ENCODE results near the gene LSS. TPM values are rescaled to one million over a fixed set of nuclear protein-coding genes. Genes with fewer than 3 reads are reported as not detected.
"Not testable (repeated sequence)": the region's sequence is repeated elsewhere in the genome, so short reads cannot be mapped to it uniquely, and the experiment has no call there.

LSS gene
- polyA plus RNA-seq, 12 donors, result 27.1 to 52.3 (median 33.1) TPM; not detected in 1

GRCh38 chr21:46207006-46207919 is 21.3 kb downstream of the LSS start:
- DNase-seq, result no peak

- DNase-seq, result no peak
These were observed 22.2 kb downstream of the LSS start for GRCh38 chr21:46206163-46207005.

DNA sequence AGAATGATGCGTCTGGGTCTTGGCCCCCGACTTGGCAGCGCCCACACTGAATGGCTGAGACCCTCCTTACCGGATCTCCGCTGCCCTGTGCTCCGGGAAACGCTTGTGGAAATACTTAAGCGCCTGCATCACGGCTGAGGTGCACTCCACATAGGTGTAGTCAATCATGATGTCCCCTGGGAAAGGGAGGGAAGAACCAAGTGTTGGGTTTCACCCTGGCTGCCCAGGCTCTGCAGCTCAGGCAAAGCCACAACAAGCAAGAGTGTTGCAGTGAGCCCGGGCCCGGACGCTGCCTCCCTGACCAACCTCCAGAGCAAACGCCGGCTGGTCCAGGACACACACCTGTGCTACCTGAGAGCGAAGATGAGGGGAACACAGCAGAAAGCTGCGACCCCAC is 22.8 kb downstream of the LSS start:
- DNase-seq, result no peak

- DNase-seq, result no peak
These were observed 23.4 kb downstream of the LSS start for GRCh38 chr21:46205166-46205565.

DNA sequence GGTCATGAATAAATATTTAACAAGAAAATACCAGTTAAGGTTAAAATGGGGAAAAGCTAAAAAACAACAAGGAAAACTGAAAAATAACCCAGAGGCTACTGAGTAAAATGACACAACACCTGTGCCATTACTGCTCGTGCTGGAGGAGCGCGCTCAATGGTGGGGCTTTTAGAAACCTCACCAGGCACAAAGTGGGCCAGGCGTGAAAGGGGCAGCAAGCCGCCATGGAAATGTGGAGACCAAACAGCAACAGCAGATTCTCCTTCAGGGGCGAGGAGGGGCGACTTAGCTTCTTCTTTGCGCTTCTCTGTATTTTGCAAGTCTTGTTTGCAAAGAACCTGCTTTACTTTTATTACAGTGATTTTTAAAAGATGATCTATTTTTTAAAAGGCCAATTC is 25.4 kb downstream of the LSS start:
- no peak for DNase-seq

GRCh38 chr21:46202592-46203202 is 25.9 kb downstream of the LSS start:
- DNase-seq, result no peak

GRCh38 chr21:46200877-46201803 is 27.4 kb downstream of the LSS start:
- DNase-seq, result not testable (repeated sequence)

GRCh38 chr21:46199436-46200373 is 28.9 kb downstream of the LSS start:
- no peak for DNase-seq

- no peak for DNase-seq
These were observed 31.8 kb downstream of the LSS start for GRCh38 chr21:46196733-46197132.

- no peak for DNase-seq
These were observed 32.9 kb downstream of the LSS start for GRCh38 chr21:46195595-46196195.

DNA sequence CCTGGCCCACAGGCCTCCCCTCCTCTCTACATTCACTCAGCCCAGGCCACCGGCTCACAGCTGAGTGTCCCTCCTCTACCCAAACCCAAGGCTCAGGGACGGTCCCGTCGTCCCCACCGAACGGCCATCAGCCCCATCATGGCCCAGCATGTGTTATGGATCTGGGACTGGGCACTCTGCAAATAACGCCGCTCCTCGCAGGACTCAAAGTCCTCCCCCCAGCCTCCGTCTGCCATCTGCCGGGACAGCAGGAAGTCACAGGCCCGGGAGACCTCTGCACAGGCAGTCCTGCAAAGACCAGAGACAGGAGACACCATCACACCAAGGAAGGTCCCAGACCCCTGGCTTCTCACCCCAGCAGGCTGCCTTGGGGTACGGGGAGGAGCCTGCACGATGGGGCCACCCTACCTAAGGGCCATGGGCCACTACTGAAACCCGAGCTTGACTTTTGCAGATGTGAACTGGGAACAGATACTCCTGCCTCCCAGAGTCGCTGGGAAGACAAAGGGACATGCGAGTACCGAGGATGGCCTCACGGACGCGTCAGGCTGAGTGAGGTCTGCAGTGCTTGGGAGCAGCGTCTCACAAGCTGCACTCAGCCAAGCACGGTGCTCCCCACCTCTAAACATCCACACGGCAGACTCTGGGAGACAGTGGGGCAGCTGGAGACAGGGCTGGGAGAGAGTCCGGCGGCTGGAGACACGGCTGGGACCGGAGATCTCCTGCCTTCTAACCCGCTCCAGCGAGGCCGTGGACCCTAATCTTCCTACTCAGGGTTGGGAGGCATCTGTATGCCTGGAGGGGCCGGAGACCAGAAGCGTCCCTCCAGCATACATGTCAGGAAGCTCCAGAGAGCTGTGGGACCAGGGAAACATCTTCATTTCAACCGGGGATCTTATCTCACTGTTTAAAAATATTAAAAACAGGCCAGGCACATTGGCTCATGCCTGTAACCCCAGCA is 33.9 kb downstream of the LSS start:
- DNase-seq, result no peak

- DNase-seq, result no peak
These were observed 34.7 kb downstream of the LSS start for GRCh38 chr21:46193829-46194373.

GRCh38 chr21:46191686-46192575 is 36.6 kb downstream of the LSS start:
- no peak for DNase-seq

DNA sequence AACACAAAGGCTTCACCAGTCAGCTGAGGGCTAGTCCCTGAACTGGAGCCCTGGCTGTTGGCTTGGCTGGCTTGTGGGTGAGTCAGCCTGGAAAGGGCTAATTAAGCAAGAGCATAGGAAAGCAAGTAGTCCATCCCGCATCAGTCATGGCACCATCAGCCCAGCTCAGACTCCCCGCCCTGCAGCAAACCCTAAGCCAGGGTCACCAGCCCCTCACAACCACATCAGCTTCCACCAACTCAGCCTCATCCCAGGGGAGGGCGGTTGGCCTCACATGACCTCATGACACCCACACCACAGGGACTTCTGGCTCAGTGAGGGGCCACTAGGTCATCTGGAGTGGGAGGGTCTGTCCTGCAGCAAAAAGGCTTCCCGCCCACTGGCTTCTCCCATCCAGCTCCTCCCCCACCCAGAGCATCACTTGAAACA is 37.3 kb downstream of the LSS start:
- DNase-seq, result no peak

DNA sequence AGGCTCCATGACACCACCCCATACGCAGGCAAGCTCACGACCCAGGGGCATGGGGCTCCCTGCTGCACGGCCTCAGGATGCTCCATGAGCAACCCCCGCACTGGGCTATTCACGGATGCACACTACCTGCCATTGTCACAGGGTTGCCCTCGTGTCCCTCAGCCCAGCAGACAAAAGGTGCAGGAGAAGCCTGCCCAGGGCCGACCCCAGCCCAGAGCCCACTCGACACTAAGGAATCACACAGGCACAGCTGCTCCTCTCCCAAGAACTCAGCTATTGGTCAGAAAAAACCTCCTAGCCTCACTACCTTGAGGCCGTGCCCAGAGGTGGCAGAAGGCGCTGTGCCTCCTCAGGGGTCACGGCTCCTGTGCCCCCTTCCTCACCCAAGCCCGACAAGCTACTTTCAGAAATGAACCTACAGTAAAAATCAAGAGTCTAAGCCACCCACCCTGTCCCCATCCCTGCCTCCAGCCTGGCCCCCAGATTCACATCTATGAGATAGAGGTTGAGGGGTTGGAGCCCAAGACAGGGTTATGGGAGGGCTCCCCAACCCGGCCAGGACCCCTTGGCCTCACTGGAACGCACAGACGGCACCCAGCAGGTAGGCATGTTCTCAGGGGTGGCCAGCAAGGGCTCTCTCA is 38.0 kb downstream of the LSS start:
- DNase-seq, result no peak

GRCh38 chr21:46189959-46190490 is 38.5 kb downstream of the LSS start:
- no peak for DNase-seq

All from muscle of arm (tissue), 12 donors.